NB4 (cell line): Measurements from ENCODE around the gene ROR2.

Experiments
- DNase-seq: peaks from one replicate; pipeline ENCODE4 v3.0.0; 2010; ENCODE audit warnings: low read depth
- H3K4me3 ChIP-seq: one replicate; pipeline ENCODE4 v1.5.1; 2011; ENCODE audit warnings: mild to moderate bottlenecking, low read depth, low read length, moderate library complexity
- CTCF ChIP-seq: IDR thresholded peaks from one replicate; pipeline ENCODE4 v1.5.1; 2012; ENCODE audit warnings: low read depth, low read length
- MAX ChIP-seq: IDR thresholded peaks from 2 replicates; pipeline ENCODE4 v1.6.1; 2011; ENCODE audit warnings: low read depth, low read length
- MYC ChIP-seq: IDR thresholded peaks from 2 replicates; pipeline ENCODE4 v1.6.1; 2011; ENCODE audit warnings: low read depth, low read length
- POLR2A ChIP-seq: IDR thresholded peaks from 2 replicates; pipeline ENCODE4 v1.6.1; 2011; ENCODE audit warnings: mild to moderate bottlenecking; ENCODE audit not compliant: insufficient read length; ENCODE audit errors: extremely low read depth

ROR2 gene

GRCh38 chr9:91781906-91782305, 168.1 kb downstream of the ROR2 start:
- no peak overlapping the region for H3K4me3 ChIP-seq
- no peak for DNase-seq
- no peak for TF ChIP-seq MAX
- TF ChIP-seq MYC: no peak
- no peak for TF ChIP-seq POLR2A
- TF ChIP-seq CTCF: no peak

GRCh38 chr9:91781116-91781515, 168.9 kb downstream of the ROR2 start:
- no peak overlapping the region for H3K4me3 ChIP-seq
- no peak for DNase-seq
- TF ChIP-seq MAX: no peak
- no peak for TF ChIP-seq MYC
- TF ChIP-seq POLR2A: no peak
- no peak for TF ChIP-seq CTCF

- no peak overlapping the region for H3K4me3 ChIP-seq
- TF ChIP-seq MYC (no peak), MAX (no peak), POLR2A (no peak), CTCF (no peak)
- peak; percentile 40 for DNase-seq
These were observed 172.0 kb downstream of the ROR2 start for GRCh38 chr9:91778031-91778430.

- TF ChIP-seq CTCF (no peak), POLR2A (no peak), MAX (no peak), MYC (no peak)
- DNase-seq: no peak
- H3K4me3 ChIP-seq: no peak overlapping the region
These were observed 172.7 kb downstream of the ROR2 start for GRCh38 chr9:91777292-91777830.

GRCh38 chr9:91776409-91777291, 173.4 kb downstream of the ROR2 start:
- peak; percentile 13 for DNase-seq
- TF ChIP-seq MAX (peak; percentile 15; the same call in 1 of the 2 replicates), POLR2A (no peak), MYC (no peak), CTCF (no peak)
- H3K4me3 ChIP-seq: no peak overlapping the region
